IMR-90 (cell line): ENCODE results near the gene TMEM120A. TPM values are rescaled to one million over a fixed set of nuclear protein-coding genes. Genes with fewer than 3 reads are reported as not detected.

Experiments used
- ATAC-seq: fragments of 200-7000 bp; cut with Tn5 transposase; 2 replicates; pipeline ENCODE4 v1.9.1; 2020; ENCODE audit warnings: low read depth, mild to moderate bottlenecking, moderate library complexity
- BruUV-seq: library from RNA; stranded (reverse); fragments of 400-500 nt; replicated peaks from 2 replicates; lab custom pipeline; 2021; lab: Mats Ljungman, UMichigan
- CTCF ChIA-PET: fragments of 300-600 bp; formaldehyde crosslinking; extraction: SDS; loops from one replicate; lab custom pipeline; 2021; ENCODE audit warnings: antibody characterized with exemption; lab: Yijun Ruan, JAX
- POLR2A ChIA-PET: fragments of 300-600 bp; sonication (Branson Sonifier 250); formaldehyde crosslinking; loops from one replicate; lab custom pipeline; 2022; ENCODE audit warnings: antibody characterized with exemption; ENCODE audit not compliant: unreplicated experiment; lab: Charles Lee
- DNase-seq: peaks from one replicate; pipeline ENCODE4 v3.0.0; 2013
- H2AFZ ChIP-seq: replicated peaks from 2 replicates; pipeline ENCODE3; 2013; ENCODE audit warnings: low read length, mild to moderate bottlenecking; ENCODE audit not compliant: poor library complexity
- H2AK5ac ChIP-seq: 2 replicates; pipeline ENCODE4 v1.6.1; 2013; ENCODE audit warnings: low read depth, low read length, inconsistent platforms
- H2AK9ac ChIP-seq: replicated peaks from 2 replicates; pipeline ENCODE3; 2013; ENCODE audit warnings: mild to moderate bottlenecking, low read depth, low read length, moderate library complexity; ENCODE audit not compliant: poor library complexity
- H2BK120ac ChIP-seq: 2 replicates; pipeline ENCODE4 v1.6.1; 2013; ENCODE audit warnings: low read depth, low read length, inconsistent platforms
- H2BK15ac ChIP-seq: 3 replicates; pipeline ENCODE4 v1.6.1; 2013; ENCODE audit warnings: low read depth, low read length, inconsistent platforms
- H2BK20ac ChIP-seq: 2 replicates; pipeline ENCODE4 v1.6.1; 2013; ENCODE audit warnings: low read depth, mild to moderate bottlenecking, inconsistent platforms, low read length, moderate library complexity
- H2BK5ac ChIP-seq: 2 replicates; pipeline ENCODE4 v1.6.1; 2013; ENCODE audit warnings: mild to moderate bottlenecking, low read depth, low read length, inconsistent platforms; ENCODE audit not compliant: poor library complexity, severe bottlenecking
- H3K14ac ChIP-seq: replicated peaks from 2 replicates; pipeline ENCODE4 v1.6.1; 2013; ENCODE audit warnings: low read depth, low read length, inconsistent platforms
- H3K18ac ChIP-seq: 2 replicates; pipeline ENCODE4 v1.6.1; 2013; ENCODE audit warnings: low read depth, low read length, control low read depth
- H3K23ac ChIP-seq: 2 replicates; pipeline ENCODE4 v1.6.1; 2013; ENCODE audit warnings: low read depth, low read length, inconsistent platforms
- H3K27ac ChIP-seq: 2 replicates; pipeline ENCODE4 v1.5.1; 2013; ENCODE audit warnings: mild to moderate bottlenecking, control low read depth, low read length; ENCODE audit not compliant: insufficient read depth
- H3K27me3 ChIP-seq: 2 replicates; pipeline ENCODE4 v1.6.1; 2013; ENCODE audit warnings: low read length; ENCODE audit not compliant: control insufficient read depth, insufficient read depth
- H3K36me3 ChIP-seq: 2 replicates; pipeline ENCODE4 v1.6.1; 2013; ENCODE audit warnings: low read length, mixed read lengths; ENCODE audit not compliant: control insufficient read depth, insufficient read depth
- H3K4ac ChIP-seq: 2 replicates; pipeline ENCODE4 v1.6.1; 2013; ENCODE audit warnings: low read depth, low read length, inconsistent platforms
- H3K4me1 ChIP-seq: 2 replicates; pipeline ENCODE4 v1.6.1; 2013; ENCODE audit warnings: low read length, mixed read lengths; ENCODE audit not compliant: control insufficient read depth, insufficient read depth
- H3K4me2 ChIP-seq: 2 replicates; pipeline ENCODE4 v1.6.1; 2013; ENCODE audit warnings: low read depth, mild to moderate bottlenecking, control low read depth, low read length, moderate library complexity
- H3K4me3 ChIP-seq: 2 replicates; pipeline ENCODE4 v1.5.1; 2013; ENCODE audit warnings: low read depth, mild to moderate bottlenecking, control low read depth, low read length, moderate library complexity; ENCODE audit not compliant: insufficient read depth
- H3K56ac ChIP-seq: 2 replicates; pipeline ENCODE4 v1.6.1; 2013; ENCODE audit warnings: low read length, inconsistent platforms; ENCODE audit not compliant: insufficient read depth; ENCODE audit errors: extremely low read depth
- H3K79me1 ChIP-seq, 2 experiments: 2 replicates each; pipeline ENCODE4 v1.6.1; 2013; ENCODE audit warnings: low read length in 2 of 2, inconsistent platforms in 1 of 2, low read depth in 1 of 2
- H3K9ac ChIP-seq: 2 replicates; pipeline ENCODE4 v1.6.1; 2013; ENCODE audit warnings: low read depth, low read length, control low read depth
- H3K9me1 ChIP-seq: 2 replicates; pipeline ENCODE4 v1.6.1; 2013; ENCODE audit warnings: low read length, inconsistent platforms; ENCODE audit not compliant: insufficient read depth
- H3K9me3 ChIP-seq: 2 replicates; pipeline ENCODE4 v1.6.1; 2013; ENCODE audit warnings: low read length; ENCODE audit not compliant: control insufficient read depth, insufficient read depth
- H4K20me1 ChIP-seq: 2 replicates; pipeline ENCODE4 v1.6.1; 2013; ENCODE audit warnings: low read length, inconsistent platforms; ENCODE audit not compliant: insufficient read depth
- H4K5ac ChIP-seq: 2 replicates; pipeline ENCODE4 v1.6.1; 2013; ENCODE audit warnings: mild to moderate bottlenecking, low read depth, low read length, control low read depth
- H4K8ac ChIP-seq, 2 experiments: 2 replicates each; pipeline ENCODE4 v1.6.1; 2013; ENCODE audit warnings: low read depth in 2 of 2, low read length in 2 of 2, control low read depth in 1 of 2, inconsistent platforms in 1 of 2
- H4K91ac ChIP-seq: 2 replicates; pipeline ENCODE4 v1.6.1; 2013; ENCODE audit warnings: low read depth, low read length, inconsistent platforms; ENCODE audit not compliant: insufficient read depth
- CEBPB ChIP-seq: IDR thresholded peaks from 2 replicates; pipeline ENCODE4 v1.6.1; 2012; ENCODE audit warnings: low read depth, low read length, improper control_type of control experiment
- CHD1 ChIP-seq: IDR thresholded peaks from 2 replicates; pipeline ENCODE4 v1.6.1; 2012; ENCODE audit warnings: low read depth, low read length, improper control_type of control experiment
- MAFK ChIP-seq: IDR thresholded peaks from 2 replicates; pipeline ENCODE4 v1.6.1; 2012; ENCODE audit warnings: low read depth, low read length, improper control_type of control experiment
- NFE2L2 ChIP-seq: fragments of 150-350 bp; IDR thresholded peaks from 2 replicates; pipeline ENCODE4 v1.6.1; 2016; ENCODE audit warnings: low read depth, mild to moderate bottlenecking, low read length
- POLR2A ChIP-seq: IDR thresholded peaks from 2 replicates; pipeline ENCODE4 v1.6.1; 2012; ENCODE audit warnings: mild to moderate bottlenecking, low read depth, low read length
- WGBS, 2 experiments: methylation state at CpG; one replicate each; pipeline versions ENCODE4 v1.1.5 to v1.1.7; 2013; ENCODE audit warnings: missing lambda C conversion rate in 2 of 2; ENCODE audit not compliant: insufficient read length in 1 of 2; ENCODE audit errors: extremely low coverage in 2 of 2; 5-methylcytosine and 5-hydroxymethylcytosine counted together
- dilution Hi-C: fragments of 300-500 bp; cut with HindIII; formaldehyde crosslinking; loops from one replicate; pipeline ENCODE4 v1.14.3; 2018; ENCODE audit warnings: low sequenced_read_pairs; ENCODE audit not compliant: unreplicated experiment
- in situ Hi-C: fragments of 300-500 bp; cut with MboI; formaldehyde crosslinking; loops from 3 replicates; pipeline ENCODE4 v1.14.3; 2019; ENCODE audit warnings: low sequenced_read_pairs, inconsistent platforms, mixed read lengths
- intact Hi-C: fragments of 100-400 bp; cut with micrococcal nuclease; formaldehyde crosslinking; loops from 2 replicates; pipeline ENCODE4 v1.10.0; 2022
- polyA plus RNA-seq, 3 experiments: library from polyadenylated mRNA; depleted of rRNA; stranded (reverse); fragments of >200 nt; gene quantifications; 2 replicates each; pipeline ENCODE4 v1.2.3, GENCODE V29; 2012; ENCODE audit warnings: low replicate concordance in 1 of 3
- total RNA-seq: library from RNA; depleted of rRNA; stranded (reverse); fragments of >200 nt; gene quantifications from 2 replicates; pipeline ENCODE4 v1.2.3, GENCODE V29; 2012
- TF ChIP-seq, protein P1 (sequence below): fragments of 150-350 bp; IDR thresholded peaks from 2 replicates; pipeline ENCODE4 v1.6.1; 2016; ENCODE audit warnings: low read depth, mild to moderate bottlenecking, low read length, moderate library complexity, borderline replicate concordance

Gene TMEM120A
- total and polyA plus RNA-seq, 2 of the 4 experiments (the other 2 are of a cell fraction), result 32.1 to 39.3 TPM

DNA sequence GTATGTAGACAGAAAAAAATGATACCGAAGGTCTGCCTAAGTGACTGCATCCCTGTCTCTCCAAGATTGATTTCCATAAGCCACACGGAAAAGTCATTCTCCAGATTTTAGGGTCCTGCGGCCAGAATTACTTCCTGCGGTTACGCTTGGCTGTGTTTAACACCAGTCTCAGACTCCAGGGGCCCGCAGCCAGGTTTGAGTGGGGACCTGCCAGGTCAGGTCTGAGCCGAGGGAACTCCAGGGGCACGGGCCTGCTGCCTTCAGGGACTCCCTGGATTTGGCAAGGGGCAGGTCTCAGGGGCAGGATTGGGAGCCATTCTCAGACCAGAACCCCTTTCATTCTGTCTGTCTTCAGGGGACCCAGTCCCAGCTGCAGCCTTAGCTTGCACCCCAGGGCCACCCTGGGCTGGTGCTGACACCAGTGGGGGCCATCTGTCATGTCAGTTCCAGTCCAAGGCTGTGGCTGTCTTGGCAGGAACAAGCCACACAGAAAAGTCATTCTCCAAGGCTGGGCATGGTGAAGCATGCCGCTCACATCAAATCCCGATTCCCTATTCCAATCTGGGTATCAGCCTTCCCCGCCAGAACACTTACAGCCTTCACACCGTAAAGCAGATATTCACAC is 39.0 kb downstream of the TMEM120A start:
- dilution Hi-C loops (no loop called here), in situ Hi-C loops (no loop called here), intact Hi-C loops (no loop called here)
- H2BK15ac ChIP-seq, result no peak overlapping the region
- H3K9me3 ChIP-seq, result no peaks in the 10 kb centered on the region
- H3K27me3 ChIP-seq, result no peaks in the 10 kb centered on the region
- TF ChIP-seq CEBPB, result no peak
- TF ChIP-seq MAFK, result no peak
- TF ChIP-seq NFE2L2, result no peak
- TF ChIP-seq CHD1, result no peak
- TF ChIP-seq, protein P1, sequence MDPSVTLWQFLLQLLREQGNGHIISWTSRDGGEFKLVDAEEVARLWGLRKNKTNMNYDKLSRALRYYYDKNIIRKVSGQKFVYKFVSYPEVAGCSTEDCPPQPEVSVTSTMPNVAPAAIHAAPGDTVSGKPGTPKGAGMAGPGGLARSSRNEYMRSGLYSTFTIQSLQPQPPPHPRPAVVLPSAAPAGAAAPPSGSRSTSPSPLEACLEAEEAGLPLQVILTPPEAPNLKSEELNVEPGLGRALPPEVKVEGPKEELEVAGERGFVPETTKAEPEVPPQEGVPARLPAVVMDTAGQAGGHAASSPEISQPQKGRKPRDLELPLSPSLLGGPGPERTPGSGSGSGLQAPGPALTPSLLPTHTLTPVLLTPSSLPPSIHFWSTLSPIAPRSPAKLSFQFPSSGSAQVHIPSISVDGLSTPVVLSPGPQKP, result no peak
- no peak for TF ChIP-seq POLR2A
- H4K8ac ChIP-seq, result no peak overlapping the region
- no peak overlapping the region for H4K91ac ChIP-seq
- H3K56ac ChIP-seq, result no peak overlapping the region
- H3K27ac ChIP-seq, result no peak overlapping the region
- no peak overlapping the region for H4K5ac ChIP-seq
- H4K20me1 ChIP-seq, result no peaks in the 10 kb centered on the region
- H3K4me3 ChIP-seq, result no peak overlapping the region
- H3K36me3 ChIP-seq, result peaks cover 33% of the 10 kb centered on the region
- no peak overlapping the region for H3K4me2 ChIP-seq
- H2BK20ac ChIP-seq, result no peak overlapping the region
- BruUV-seq, result no TSS peak
- no peak overlapping the region for H2BK120ac ChIP-seq
- H3K4me1 ChIP-seq, result peaks cover 11% of the 10 kb centered on the region
- no peak overlapping the region for H3K9ac ChIP-seq
- no peak overlapping the region for H3K23ac ChIP-seq
- H3K18ac ChIP-seq, result no peak overlapping the region
- H3K4ac ChIP-seq, result no peak overlapping the region
- no peak overlapping the region for H3K14ac ChIP-seq
- H2AK5ac ChIP-seq, result 0 out of 2 replicates have a peak overlapping the region, but pooled peaks have one; percentile 24
- peaks cover 16% of the 10 kb centered on the region for H3K9me1 ChIP-seq
- WGBS, 2 experiments, result 67 to 91% methylated on average over 1 to 4 of the region's 12 CpGs
- H3K79me1 ChIP-seq, result peaks cover 0 to 46% of the 10 kb centered on the region in 2 experiments; a peak in 2 of 4 replicates
- CTCF ChIA-PET, result no interaction called here
- no peak overlapping the region for H2AFZ ChIP-seq
- H2AK9ac ChIP-seq, result no peak overlapping the region
- H2BK5ac ChIP-seq, result no peak overlapping the region
- POLR2A ChIA-PET, result no interaction called here
- DNase-seq, result no peak
- ATAC-seq, result no peak
